GM18517 (cell line): ENCODE data around the gene FBXO31.
A peak's percentile ranks its signal among the peaks of the same experiment; 100 is the strongest.

Experiments
- ATAC-seq: cut with Tn5 transposase; IDR thresholded peaks from one replicate; pipeline ENCODE4 v1.9.1; 2021; ENCODE audit warnings: mild to moderate bottlenecking, moderate library complexity; ENCODE audit not compliant: unreplicated experiment

Gene FBXO31

GRCh38 chr16:87316923-87317749, 66.4 kb downstream of the FBXO31 start, which contains the start of gene C16orf95:
TSS of gene C16orf95 (minus strand) at chr16:87317392. CDS start at chr16:87317242, 150 bp downstream.
- peak; percentile 78 for ATAC-seq

GRCh38 chr16:87316450-87316922, 67.1 kb downstream of the FBXO31 start:
- ATAC-seq = no peak

GRCh38 chr16:87314990-87315420, 68.6 kb downstream of the FBXO31 start:
- no peak for ATAC-seq

GRCh38 chr16:87312008-87312407, 71.6 kb downstream of the FBXO31 start:
- ATAC-seq = no peak

- ATAC-seq = no peak
Observed at GRCh38 chr16:87311387-87311786, 72.2 kb downstream of the FBXO31 start.

GRCh38 chr16:87310610-87311009, 73.0 kb downstream of the FBXO31 start:
- ATAC-seq = no peak

GRCh38 chr16:87309620-87310525, 73.7 kb downstream of the FBXO31 start:
- no peak for ATAC-seq

- no peak for ATAC-seq
Observed at GRCh38 chr16:87308826-87309225, 74.8 kb downstream of the FBXO31 start.

- ATAC-seq = no peak
Observed at GRCh38 chr16:87306516-87306915, 77.1 kb downstream of the FBXO31 start.

- ATAC-seq = no peak
Observed at GRCh38 chr16:87305505-87306391, 77.8 kb downstream of the FBXO31 start.

- no peak for ATAC-seq
Observed at GRCh38 chr16:87304951-87305350, 78.6 kb downstream of the FBXO31 start.

- ATAC-seq = no peak
Observed at GRCh38 chr16:87303962-87304521, 79.5 kb downstream of the FBXO31 start.

GRCh38 chr16:87303431-87303930, 80.1 kb downstream of the FBXO31 start:
- no peak for ATAC-seq

GRCh38 chr16:87298857-87299465, 84.6 kb downstream of the FBXO31 start:
- no peak for ATAC-seq

- ATAC-seq = no peak
Observed at GRCh38 chr16:87297918-87298631, 85.5 kb downstream of the FBXO31 start.

- ATAC-seq = no peak
Observed at GRCh38 chr16:87297407-87297806, 86.2 kb downstream of the FBXO31 start.

GRCh38 chr16:87295661-87296531, 87.7 kb downstream of the FBXO31 start:
- ATAC-seq = no peak

GRCh38 chr16:87295259-87295658, 88.3 kb downstream of the FBXO31 start:
- no peak for ATAC-seq
